Naive thymus-derived CD8-positive, alpha-beta T cell (primary cell): ENCODE measurements around the gene SEMA3C. TPM values are rescaled to one million over a fixed set of nuclear protein-coding genes. Genes with fewer than 3 reads are reported as not detected.

Experiments
- ATAC-seq, 2 donors: fragments of 150-1000 bp; cut with Tn5 transposase in 1 of 2; sonication (Bioruptor Pico), chemical (Tn5 transposase) in 1 of 2; 1 replicate in 1 of 2; 2 replicates in 1 of 2; pipeline ENCODE4 v1.10.0; 2021; ENCODE audit warnings: mild to moderate bottlenecking in 2 of 2, moderate library complexity in 2 of 2
- POLR2A ChIA-PET: fragments of 350-600 bp; sonication (Branson Sonifier 250); formaldehyde crosslinking; loops from one replicate; lab custom pipeline; 2021; ENCODE audit warnings: antibody characterized with exemption; lab: Charles Lee
- DNase-seq, 10 donors: peaks; one replicate each; pipeline versions ENCODE4 v3.0.0 to v3.0.0-alpha.2; 2020 to 2022
- H3K27ac Mint-ChIP-seq, 10 donors: one replicate each; pipeline ENCODE4 v1.8.0; 2020 to 2022; ENCODE audit warnings: mild to moderate bottlenecking in 10 of 10, mixed read lengths in 10 of 10, moderate library complexity in 4 of 10, inconsistent platforms in 1 of 10
- H3K27me3 Mint-ChIP-seq, 5 donors: one replicate each; pipeline ENCODE4 v1.8.0; 2021 to 2022; ENCODE audit warnings: mixed read lengths in 5 of 5
- H3K36me3 Mint-ChIP-seq, 3 donors: one replicate each; pipeline ENCODE4 v1.8.0; 2020 to 2022; ENCODE audit warnings: mixed read lengths in 3 of 3, mild to moderate bottlenecking in 2 of 3, inconsistent platforms in 1 of 3
- H3K4me1 Mint-ChIP-seq, 4 donors: one replicate each; pipeline ENCODE4 v1.8.0; 2021 to 2022; ENCODE audit warnings: mixed read lengths in 4 of 4
- H3K4me3 Mint-ChIP-seq, 10 donors: one replicate each; pipeline ENCODE4 v1.8.0; 2020 to 2022; ENCODE audit warnings: mild to moderate bottlenecking in 10 of 10, mixed read lengths in 10 of 10, moderate library complexity in 6 of 10, inconsistent platforms in 1 of 10
- H3K9me3 Mint-ChIP-seq, 9 donors: one replicate each; pipeline ENCODE4 v1.8.0; 2020 to 2022; ENCODE audit warnings: mixed read lengths in 9 of 9, mild to moderate bottlenecking in 3 of 9, inconsistent platforms in 1 of 9, moderate library complexity in 1 of 9
- polyA plus RNA-seq, 3 donors: library from polyadenylated mRNA; unstranded; fragments of 300-500 nt; fragmentation: Illumina TruSeq; gene quantifications; one replicate each; pipeline ENCODE4 v1.2.3, GENCODE V29; 2021
- total RNA-seq, 8 experiments: library from RNA in 2 of 8; stranded (reverse) in 2 of 8; gene quantifications; one replicate each; pipeline ENCODE4 v1.2.3 and lab custom pipeline; 2021 to 2026

SEMA3C gene
- total and polyA plus RNA-seq, 5 experiments from 2014 or later, result not detected

GRCh38 chr7:80896906-80897598 lies 21.8 kb downstream of the SEMA3C start:
- peaks cover 0 to 6% (median 0%) of the 10 kb centered on the region in 9 donors for H3K9me3 Mint-ChIP-seq
- H3K36me3 Mint-ChIP-seq, result no peaks in the 10 kb centered on the region
- H3K4me1 Mint-ChIP-seq, result no peaks in the 10 kb centered on the region
- no peaks in the 10 kb centered on the region for H3K27me3 Mint-ChIP-seq
- DNase-seq (no peak), ATAC-seq (no peak)
- no peak overlapping the region for H3K4me3 Mint-ChIP-seq
- POLR2A ChIA-PET, result no interaction called here
- no peak overlapping the region for H3K27ac Mint-ChIP-seq

- DNase-seq, result no peak
- POLR2A ChIA-PET, result no interaction called here
- ATAC-seq, result no peak
- no peaks in the 10 kb centered on the region for H3K36me3 Mint-ChIP-seq
- no peak overlapping the region for H3K27ac Mint-ChIP-seq
- H3K9me3 Mint-ChIP-seq, result peaks cover 0 to 6% (median 0%) of the 10 kb centered on the region in 9 donors
- H3K4me3 Mint-ChIP-seq, result no peak overlapping the region
- H3K27me3 Mint-ChIP-seq, result peaks cover 0 to 3% (median 0%) of the 10 kb centered on the region in 5 donors
- no peaks in the 10 kb centered on the region for H3K4me1 Mint-ChIP-seq
Measured at GRCh38 chr7:80895056-80895455, 23.8 kb downstream of the SEMA3C start.

- no peak overlapping the region for H3K4me3 Mint-ChIP-seq
- POLR2A ChIA-PET, result no interaction called here
- ATAC-seq, result no peak
- H3K27me3 Mint-ChIP-seq, result peaks cover 0 to 3% (median 0%) of the 10 kb centered on the region in 5 donors
- peaks cover 0 to 5% (median 0%) of the 10 kb centered on the region in 9 donors for H3K9me3 Mint-ChIP-seq
- H3K4me1 Mint-ChIP-seq, result no peaks in the 10 kb centered on the region
- H3K36me3 Mint-ChIP-seq, result no peaks in the 10 kb centered on the region
- no peak overlapping the region for H3K27ac Mint-ChIP-seq
- DNase-seq, result no peak
Measured at GRCh38 chr7:80891259-80891544, 27.6 kb downstream of the SEMA3C start.

- DNase-seq (no peak), ATAC-seq (no peak)
- Mint-ChIP-seq H3K4me1 (no peaks in the 10 kb centered on the region), H3K27ac (no peak overlapping the region), H3K9me3 (peaks cover 0 to 5% (median 0%) of the 10 kb centered on the region in 9 donors), H3K27me3 (peaks cover 0 to 3% (median 0%) of the 10 kb centered on the region in 5 donors), H3K36me3 (no peaks in the 10 kb centered on the region), H3K4me3 (no peak overlapping the region)
- POLR2A ChIA-PET, result no interaction called here
Measured at GRCh38 chr7:80890426-80891258, 28.2 kb downstream of the SEMA3C start.

GRCh38 chr7:80889525-80889924 lies 29.3 kb downstream of the SEMA3C start:
- Mint-ChIP-seq H3K27ac (no peak overlapping the region), H3K9me3 (peaks cover 0 to 5% (median 0%) of the 10 kb centered on the region in 9 donors), H3K4me1 (no peaks in the 10 kb centered on the region), H3K27me3 (peaks cover 0 to 3% (median 0%) of the 10 kb centered on the region in 5 donors), H3K36me3 (no peaks in the 10 kb centered on the region), H3K4me3 (no peak overlapping the region)
- POLR2A ChIA-PET, result no interaction called here
- DNase-seq (no peak), ATAC-seq (no peak)

GRCh38 chr7:80885757-80886156 lies 33.1 kb downstream of the SEMA3C start:
- Mint-ChIP-seq H3K4me3 (no peak overlapping the region), H3K9me3 (peaks cover 0 to 3% (median 0%) of the 10 kb centered on the region in 9 donors), H3K4me1 (no peaks in the 10 kb centered on the region), H3K27ac (no peak overlapping the region), H3K36me3 (no peaks in the 10 kb centered on the region), H3K27me3 (no peaks in the 10 kb centered on the region)
- POLR2A ChIA-PET, result no interaction called here
- DNase-seq, result no peak
- no peak for ATAC-seq

GRCh38 chr7:80884511-80885195 lies 34.2 kb downstream of the SEMA3C start:
- Mint-ChIP-seq H3K27me3 (no peaks in the 10 kb centered on the region), H3K36me3 (no peaks in the 10 kb centered on the region), H3K9me3 (peaks cover 0 to 3% (median 0%) of the 10 kb centered on the region in 9 donors), H3K27ac (no peak overlapping the region), H3K4me1 (no peaks in the 10 kb centered on the region), H3K4me3 (no peak overlapping the region)
- ATAC-seq (no peak), DNase-seq (no peak)
- POLR2A ChIA-PET, result no interaction called here

- H3K4me3 Mint-ChIP-seq, result no peak overlapping the region
- no peaks in the 10 kb centered on the region for H3K36me3 Mint-ChIP-seq
- no peak overlapping the region for H3K27ac Mint-ChIP-seq
- H3K27me3 Mint-ChIP-seq, result no peaks in the 10 kb centered on the region
- DNase-seq (no peak), ATAC-seq (no peak)
- H3K9me3 Mint-ChIP-seq, result peaks cover 0 to 3% (median 0%) of the 10 kb centered on the region in 9 donors
- H3K4me1 Mint-ChIP-seq, result no peaks in the 10 kb centered on the region
- POLR2A ChIA-PET, result no interaction called here
Measured at GRCh38 chr7:80883154-80884025, 35.5 kb downstream of the SEMA3C start.

GRCh38 chr7:80882213-80882801 lies 36.5 kb downstream of the SEMA3C start:
- no peaks in the 10 kb centered on the region for H3K27me3 Mint-ChIP-seq
- H3K4me1 Mint-ChIP-seq, result no peaks in the 10 kb centered on the region
- no peak overlapping the region for H3K4me3 Mint-ChIP-seq
- H3K36me3 Mint-ChIP-seq, result no peaks in the 10 kb centered on the region
- POLR2A ChIA-PET, result no interaction called here
- DNase-seq (no peak), ATAC-seq (no peak)
- H3K27ac Mint-ChIP-seq, result no peak overlapping the region
- peaks cover 0 to 3% (median 0%) of the 10 kb centered on the region in 9 donors for H3K9me3 Mint-ChIP-seq

- Mint-ChIP-seq H3K27ac (no peak overlapping the region), H3K4me1 (peaks cover 0 to 2% (median 0%) of the 10 kb centered on the region in 4 donors), H3K36me3 (no peaks in the 10 kb centered on the region), H3K4me3 (no peak overlapping the region), H3K27me3 (no peaks in the 10 kb centered on the region), H3K9me3 (peaks cover 0 to 3% (median 0%) of the 10 kb centered on the region in 9 donors)
- no peak for ATAC-seq
- DNase-seq, result no peak
- POLR2A ChIA-PET, result no interaction called here
Measured at GRCh38 chr7:80881351-80881900, 37.4 kb downstream of the SEMA3C start.

- ATAC-seq (no peak), DNase-seq (no peak)
- Mint-ChIP-seq H3K4me1 (peaks cover 0 to 2% (median 0%) of the 10 kb centered on the region in 4 donors), H3K4me3 (no peak overlapping the region), H3K36me3 (no peaks in the 10 kb centered on the region), H3K9me3 (peaks cover 0 to 3% (median 0%) of the 10 kb centered on the region in 9 donors), H3K27ac (no peak overlapping the region), H3K27me3 (no peaks in the 10 kb centered on the region)
- POLR2A ChIA-PET, result no interaction called here
Measured at GRCh38 chr7:80879849-80880248, 39.0 kb downstream of the SEMA3C start.
